A673 (cell line): ENCODE measurements around the gene KIF17. TPM values are rescaled to one million over a fixed set of nuclear protein-coding genes. Genes with fewer than 3 reads are reported as not detected.

Experiments used
- BruUV-seq: library from RNA; stranded (reverse); fragments of 400-500 nt; replicated peaks from 2 replicates; lab custom pipeline; 2021; lab: Mats Ljungman, UMichigan
- CTCF ChIA-PET: fragments of 300-600 bp; sonication (Branson Sonifier 250); formaldehyde crosslinking; loops from one replicate; lab custom pipeline; 2022; ENCODE audit warnings: antibody characterized with exemption; lab: Charles Lee
- POLR2A ChIA-PET: fragments of 300-600 bp; sonication (Branson Sonifier 250); formaldehyde crosslinking; loops from one replicate; lab custom pipeline; 2022; ENCODE audit warnings: antibody characterized with exemption; ENCODE audit not compliant: low non-redundant PET; lab: Charles Lee
- DNase-seq: peaks from one replicate; pipeline ENCODE4 v3.0.0-alpha.2; 2015; ENCODE audit warnings: low spot score
- H3K27ac ChIP-seq: fragments of 200-600 bp; sonication (generic); 2 replicates; pipeline ENCODE4 v1.5.1; 2016; ENCODE audit warnings: mixed run types, low read depth, mild to moderate bottlenecking, mixed read lengths, antibody characterized with exemption, low read length; ENCODE audit not compliant: poor library complexity, severe bottlenecking
- H3K27me3 ChIP-seq: fragments of 200-600 bp; sonication (generic); replicated peaks from 2 replicates; pipeline ENCODE4 v1.6.1; 2017; ENCODE audit warnings: mixed run types, low read depth, mild to moderate bottlenecking, mixed read lengths, antibody characterized with exemption, low read length; ENCODE audit not compliant: insufficient read depth, poor library complexity
- H3K36me3 ChIP-seq: fragments of 200-600 bp; sonication (generic); 2 replicates; pipeline ENCODE4 v1.6.1; 2016; ENCODE audit warnings: mixed run types, mild to moderate bottlenecking, mixed read lengths, antibody characterized with exemption, low read length; ENCODE audit not compliant: insufficient read depth, poor library complexity, severe bottlenecking
- H3K4me1 ChIP-seq: fragments of 200-600 bp; sonication (generic); 2 replicates; pipeline ENCODE4 v1.6.1; 2017; ENCODE audit warnings: mixed run types, mild to moderate bottlenecking, mixed read lengths, antibody characterized with exemption, low read length; ENCODE audit not compliant: insufficient read depth, poor library complexity, severe bottlenecking
- H3K4me3 ChIP-seq: fragments of 200-600 bp; sonication (generic); 2 replicates; pipeline ENCODE4 v1.5.1; 2016; ENCODE audit warnings: low read depth, mixed run types, mild to moderate bottlenecking, mixed read lengths, low read length; ENCODE audit not compliant: poor library complexity, severe bottlenecking
- H3K9me3 ChIP-seq: fragments of 200-600 bp; sonication (generic); 2 replicates; pipeline ENCODE4 v1.6.1; 2016; ENCODE audit warnings: mixed run types, low read depth, mild to moderate bottlenecking, mixed read lengths, antibody characterized with exemption, low read length; ENCODE audit not compliant: poor library complexity, severe bottlenecking
- CTCF ChIP-seq: fragments of 300-800, 200-600 bp; sonication (generic); conservative IDR thresholded peaks from 2 replicates; pipeline ENCODE4 v1.5.1; 2017; ENCODE audit warnings: low read depth, mild to moderate bottlenecking, antibody characterized with exemption, low read length, moderate library complexity, mixed read lengths
- EZH2 ChIP-seq: fragments of 200-600 bp; sonication (generic); IDR thresholded peaks from 2 replicates; pipeline ENCODE4 v1.6.1; 2017; ENCODE audit warnings: borderline replicate concordance, low read depth, mild to moderate bottlenecking, mixed read lengths, antibody characterized with exemption, low read length; ENCODE audit not compliant: poor library complexity, severe bottlenecking
- intact Hi-C: fragments of 100-400 bp; cut with micrococcal nuclease; formaldehyde crosslinking; loops from one replicate; pipeline ENCODE4 v1.10.0; 2022; ENCODE audit not compliant: unreplicated experiment
- total RNA-seq: library from RNA; stranded (reverse); gene quantifications from 2 replicates; pipeline ENCODE4 v1.2.3, GENCODE V29; 2021

Gene KIF17
- total RNA-seq, 1 experiment from 2014 or later, result 0.71 TPM

- no peak overlapping the region for H3K4me3 ChIP-seq
- BruUV-seq, result no TSS peak
- DNase-seq, result no peak
- POLR2A ChIA-PET, result interaction anchor here (0.6 to 0.7 kb wide), 2 partner anchors 41 to 420 kb away, joined by 3 to 4 read pairs; no protein-coding TSS in a partner anchor
- H3K27me3 ChIP-seq, result no peaks in the 10 kb centered on the region
- TF ChIP-seq EZH2, result no peak
- no peak overlapping the region for H3K27ac ChIP-seq
- intact Hi-C loops, result no loop called here
- no peaks in the 10 kb centered on the region for H3K9me3 ChIP-seq
- H3K4me1 ChIP-seq, result no peaks in the 10 kb centered on the region
- CTCF ChIA-PET, result no interaction called here
- peaks cover 95% of the 10 kb centered on the region for H3K36me3 ChIP-seq
Observed at GRCh38 chr1:20742671-20743070, 24.9 kb upstream of the KIF17 start.

GRCh38 chr1:20740781-20741180, 23.0 kb upstream of the KIF17 start:
- intact Hi-C loops, result no loop called here
- POLR2A ChIA-PET, result no interaction called here
- Histone ChIP-seq H3K9me3 (no peaks in the 10 kb centered on the region), H3K4me3 (no peak overlapping the region), H3K4me1 (no peaks in the 10 kb centered on the region), H3K27me3 (no peaks in the 10 kb centered on the region), H3K36me3 (peaks cover 80% of the 10 kb centered on the region), H3K27ac (no peak overlapping the region)
- CTCF ChIA-PET, result no interaction called here
- DNase-seq, result no peak
- TF ChIP-seq EZH2, result no peak
- no peak for TF ChIP-seq CTCF
- no TSS peak for BruUV-seq

GRCh38 chr1:20739225-20739624, 21.4 kb upstream of the KIF17 start:
- no TSS peak for BruUV-seq
- Histone ChIP-seq H3K4me3 (no peak overlapping the region), H3K27ac (no peak overlapping the region), H3K27me3 (no peaks in the 10 kb centered on the region), H3K36me3 (peaks cover 65% of the 10 kb centered on the region), H3K4me1 (no peaks in the 10 kb centered on the region), H3K9me3 (no peaks in the 10 kb centered on the region)
- ChIA-PET POLR2A (no interaction called here), CTCF (no interaction called here)
- DNase-seq, result no peak
- TF ChIP-seq EZH2 (no peak), CTCF (no peak)
- intact Hi-C loops, result no loop called here

- CTCF ChIA-PET, result no interaction called here
- Histone ChIP-seq H3K9me3 (no peaks in the 10 kb centered on the region), H3K27ac (no peak overlapping the region), H3K27me3 (peaks cover 5% of the 10 kb centered on the region), H3K4me1 (peaks cover 12% of the 10 kb centered on the region), H3K4me3 (no peak overlapping the region), H3K36me3 (peaks cover 30% of the 10 kb centered on the region)
- POLR2A ChIA-PET, result no interaction called here
- DNase-seq, result no peak
- BruUV-seq, result no TSS peak
- intact Hi-C loops, result no loop called here
- no peak for TF ChIP-seq EZH2
- TF ChIP-seq CTCF, result no peak
Observed at GRCh38 chr1:20735581-20736111, 17.8 kb upstream of the KIF17 start.
